Gastrocnemius medialis (tissue), 4 donors: Measurements from ENCODE around the gene NANOS3. TPM values are rescaled to one million over a fixed set of nuclear protein-coding genes. Genes with fewer than 3 reads are reported as not detected.
A peak's percentile ranks its signal among the peaks of the same experiment; 100 is the strongest.

ENCODE experiments used
- ATAC-seq, 2 donors: fragments of 150-250 bp; one replicate each; pipeline ENCODE4 v1.9.1; 2016
- DNase-seq, 2 donors: peaks; one replicate each; pipeline ENCODE4 v3.0.0-alpha.2; 2019
- H3K27ac ChIP-seq, 4 donors: fragments of 200-600 bp; sonication (generic); 1 replicate in 1 of 4; 2 replicates in 3 of 4; pipeline ENCODE4 v1.5.1; 2016 to 2018; ENCODE audit warnings: mild to moderate bottlenecking in 2 of 4, moderate library complexity in 1 of 4
- H3K27me3 ChIP-seq, 3 donors: fragments of 200-600 bp; sonication (generic) in 2 of 3; 1 replicate in 1 of 3; 2 replicates in 2 of 3; pipeline versions ENCODE4 v1.5.1 to v1.6.0; 2016 to 2019; ENCODE audit warnings: mild to moderate bottlenecking in 1 of 3, moderate library complexity in 1 of 3
- H3K36me3 ChIP-seq, 2 donors: fragments of 200-600 bp; sonication (generic) in 1 of 2; one replicate each; pipeline ENCODE4 v1.5.1; 2017 to 2018
- H3K4me1 ChIP-seq, 2 donors: fragments of 200-600 bp; sonication (generic) in 1 of 2; one replicate each; pipeline ENCODE4 v1.5.1; 2016 to 2017; ENCODE audit warnings: mild to moderate bottlenecking in 2 of 2
- H3K4me3 ChIP-seq, 4 donors: fragments of 200-600 bp; sonication (generic) in 3 of 4; 1 replicate in 1 of 4; 2 replicates in 3 of 4; pipeline ENCODE4 v1.5.1; 2016 to 2019; ENCODE audit warnings: mild to moderate bottlenecking in 2 of 4
- H3K9me3 ChIP-seq, 3 donors: fragments of 200-600 bp; sonication (generic) in 2 of 3; 1 replicate in 1 of 3; 2 replicates in 2 of 3; pipeline ENCODE4 v1.5.1; 2016 to 2019
- CTCF ChIP-seq, 5 experiments: fragments of 450-650 bp in 3 of 5; fragments of 200-600 bp in 2 of 5; sonication (generic) in 2 of 5; IDR thresholded peaks in 4 of 5; conservative IDR thresholded peaks in 1 of 5; 1 replicate in 4 of 5; 2 replicates in 1 of 5; pipeline ENCODE4 v1.5.1; 2016 to 2019; ENCODE audit warnings: antibody characterized with exemption in 5 of 5, mild to moderate bottlenecking in 3 of 5, moderate library complexity in 3 of 5
- POLR2A ChIP-seq, 2 donors: fragments of 450-650 bp; IDR thresholded peaks; one replicate each; pipeline ENCODE4 v1.6.1; 2017; ENCODE audit warnings: antibody characterized with exemption in 2 of 2, mild to moderate bottlenecking in 2 of 2, moderate library complexity in 2 of 2
- in situ Hi-C, 4 donors: fragments of 200-750 bp; cut with MboI; loops; one replicate each; pipeline versions ENCODE4 v1.15.0 to v1.8.0; 2017; ENCODE audit warnings: low sequenced_read_pairs in 4 of 4
- intact Hi-C: fragments of 100-400 bp; cut with DNase I; formaldehyde crosslinking; loops from one replicate; pipeline ENCODE4 v1.15.1; 2023; ENCODE audit warnings: low total_unique reads
- total RNA-seq, 4 donors: library from RNA; depleted of rRNA; stranded (reverse); fragments of >200 nt; gene quantifications; one replicate each; pipeline versions ENCODE4 v1.1.0 to v1.2.3, GENCODE V29; 2016

Gene NANOS3
- total RNA-seq, 4 donors from 2014 or later = not detected

- ATAC-seq = no peak
- H3K36me3 ChIP-seq = no peaks in the 10 kb centered on the region
- H3K27me3 ChIP-seq = no peaks in the 10 kb centered on the region
- intact Hi-C loops (no loop called here), in situ Hi-C loops (loop anchor here in 3 of 4 donors (5.0 to 25.0 kb wide), 4 partner anchors 67 to 572 kb away; no protein-coding TSS in a partner anchor)
- peaks cover 0 to 12% of the 10 kb centered on the region in 2 donors for H3K4me1 ChIP-seq
- no peak overlapping the region for H3K27ac ChIP-seq
- H3K4me3 ChIP-seq = no peak overlapping the region
- TF ChIP-seq POLR2A (IDR thresholded peaks at IDR 0.05) = no peak
- TF ChIP-seq CTCF (IDR thresholded peaks at IDR 0.05 in 4 of 5, conservative IDR thresholded peaks at IDR 0.05 in 1 of 5) = no peak
- DNase-seq = no peak
- H3K9me3 ChIP-seq = no peaks in the 10 kb centered on the region
Measured at GRCh38 chr19:13859361-13859880, 17.5 kb upstream of the NANOS3 start.

GRCh38 chr19:13860679-13861391 is 16.1 kb upstream of the NANOS3 start:
- TF ChIP-seq POLR2A (IDR thresholded peaks at IDR 0.05) = no peak
- H3K27me3 ChIP-seq = peaks cover under 1 to 1% (median under 1%) of the 10 kb centered on the region in 3 donors
- no peak for DNase-seq
- H3K27ac ChIP-seq = peak overlapping the region; percentile 80 to 87 (median 86)
- in situ Hi-C loops (loop anchor here (5.0 to 25.0 kb wide), 6 partner anchors 74 to 574 kb away; partner anchors contain the start of gene C19orf53 (in 1 of the 4)), intact Hi-C loops (no loop called here)
- H3K9me3 ChIP-seq = no peaks in the 10 kb centered on the region
- no peak for ATAC-seq
- peak overlapping the region; percentile 47 to 69 (median 62) for H3K4me3 ChIP-seq
- peaks cover under 1 to 12% of the 10 kb centered on the region in 2 donors for H3K4me1 ChIP-seq
- no peaks in the 10 kb centered on the region for H3K36me3 ChIP-seq

GRCh38 chr19:13861392-13861713 is 15.6 kb upstream of the NANOS3 start:
- TF ChIP-seq POLR2A (IDR thresholded peaks at IDR 0.05) (no peak), CTCF (IDR thresholded peaks at IDR 0.05 in 4 of 5, conservative IDR thresholded peaks at IDR 0.05 in 1 of 5) (no peak)
- no peaks in the 10 kb centered on the region for H3K9me3 ChIP-seq
- peak; percentile 2 to 11 for ATAC-seq
- H3K27ac ChIP-seq = peak overlapping the region; percentile 80 to 87 (median 86)
- no peaks in the 10 kb centered on the region for H3K36me3 ChIP-seq
- H3K27me3 ChIP-seq = peaks cover 5 to 7% (median 6%) of the 10 kb centered on the region in 3 donors
- peaks cover 5 to 17% of the 10 kb centered on the region in 2 donors for H3K4me1 ChIP-seq
- DNase-seq = no peak
- H3K4me3 ChIP-seq = peak overlapping the region; percentile 47 to 69 (median 62)
- in situ Hi-C loops (loop anchor here (5.0 to 25.0 kb wide), 6 partner anchors 74 to 574 kb away; partner anchors contain the start of gene C19orf53 (in 1 of the 4)), intact Hi-C loops (no loop called here)

- in situ Hi-C loops = loop anchor here (5.0 to 25.0 kb wide), 6 partner anchors 75 to 575 kb away; partner anchors contain the start of gene C19orf53 (in 1 of the 4)
- no peaks in the 10 kb centered on the region for H3K9me3 ChIP-seq
Measured at GRCh38 chr19:13861714-13862531, 15.0 kb upstream of the NANOS3 start.

More at GRCh38 chr19:13861714-13862531, 15.0 kb upstream of the NANOS3 start:
- DNase-seq (peak; percentile 87 to 91), ATAC-seq (peak; percentile 95 to 97)
- TF ChIP-seq POLR2A (IDR thresholded peaks at IDR 0.05) = peak; percentile 15 to 44
- TF ChIP-seq CTCF (IDR thresholded peaks at IDR 0.05 in 4 of 5, conservative IDR thresholded peaks at IDR 0.05 in 1 of 5) = peak; percentile 97 to 99 (median 98)
- Histone ChIP-seq H3K27ac (peak overlapping the region; percentile 80 to 87 (median 86)), H3K36me3 (no peaks in the 10 kb centered on the region), H3K4me3 (peak overlapping the region; percentile 47 to 69 (median 62)), H3K27me3 (peaks cover 5 to 9% (median 9%) of the 10 kb centered on the region in 3 donors), H3K4me1 (peaks cover 7 to 18% of the 10 kb centered on the region in 2 donors)
- intact Hi-C loops = loop anchor here (1.0 to 2.0 kb wide), 2 partner anchors 77 to 131 kb away; no protein-coding TSS in a partner anchor
